Transverse colon (tissue), 4 donors: ENCODE measurements around the gene FRAT2. TPM values are rescaled to one million over a fixed set of nuclear protein-coding genes. Genes with fewer than 3 reads are reported as not detected.

ENCODE experiments used
- DNase-seq: peaks from one replicate; pipeline ENCODE4 v3.0.0-alpha.2; 2019
- H3K27ac ChIP-seq, 4 donors: fragments of 200-600 bp; sonication (generic); 2 replicates each; pipeline ENCODE4 v1.5.1; 2016 to 2018; ENCODE audit warnings: inconsistent platforms in 4 of 4
- H3K27me3 ChIP-seq: fragments of 200-600 bp; sonication (generic); 2 replicates; pipeline ENCODE4 v1.5.1; 2017; ENCODE audit warnings: inconsistent platforms
- H3K36me3 ChIP-seq, 4 donors: fragments of 200-600 bp; sonication (generic); 2 replicates each; pipeline ENCODE4 v1.5.1; 2017 to 2019; ENCODE audit warnings: inconsistent platforms in 4 of 4
- H3K4me1 ChIP-seq, 4 donors: fragments of 200-600 bp; sonication (generic); 2 replicates each; pipeline ENCODE4 v1.5.1; 2017 to 2020; ENCODE audit warnings: inconsistent platforms in 4 of 4
- H3K4me3 ChIP-seq, 4 donors: fragments of 200-600 bp; sonication (generic); 1 replicate in 1 of 4; 2 replicates in 3 of 4; pipeline versions ENCODE4 v1.5.1 to v1.6.1; 2017 to 2019; ENCODE audit warnings: inconsistent platforms in 4 of 4
- H3K9me3 ChIP-seq, 2 donors: fragments of 200-600 bp; sonication (generic); 2 replicates each; pipeline ENCODE4 v1.5.1; 2017 to 2019; ENCODE audit warnings: inconsistent platforms in 2 of 2
- CTCF ChIP-seq, 5 experiments: fragments of 200-600 bp in 3 of 5; fragments of 450-650 bp in 2 of 5; sonication (generic) in 3 of 5; IDR thresholded peaks; 1 replicate in 2 of 5; 2 replicates in 3 of 5; pipeline ENCODE4 v1.5.1; 2016 to 2017; ENCODE audit warnings: antibody characterized with exemption in 5 of 5, inconsistent platforms in 3 of 5, mild to moderate bottlenecking in 2 of 5, moderate library complexity in 1 of 5
- EP300 ChIP-seq: sonication (generic); formaldehyde crosslinking; IDR thresholded peaks from one replicate; pipeline ENCODE4 v1.6.1; 2017; ENCODE audit warnings: antibody characterized with exemption, low read depth
- POLR2A ChIP-seq: fragments of 450-650 bp; IDR thresholded peaks from one replicate; pipeline ENCODE4 v1.6.1; 2016; ENCODE audit warnings: antibody characterized with exemption, mild to moderate bottlenecking, moderate library complexity
- POLR2AphosphoS5 ChIP-seq, 3 donors: sonication (generic); formaldehyde crosslinking; IDR thresholded peaks; one replicate each; pipeline ENCODE4 v1.6.1; 2016; ENCODE audit warnings: antibody characterized with exemption in 3 of 3
- WGBS, 2 donors: methylation state at CpG; one replicate each; pipeline ENCODE4 v1.1.5; 2018; ENCODE audit warnings: low coverage in 1 of 2; 5-methylcytosine and 5-hydroxymethylcytosine counted together
- in situ Hi-C, 4 donors: fragments of 200-750 bp; cut with MboI; loops; one replicate each; pipeline versions ENCODE4 v1.15.0 to v1.15.1; 2017; ENCODE audit warnings: low sequenced_read_pairs in 3 of 4, low pct_ligation_motif_present in 1 of 4, low pct_unique_long_range_greater_than_20kb in 1 of 4
- intact Hi-C: fragments of 100-400 bp; cut with DNase I; formaldehyde crosslinking; loops from one replicate; pipeline ENCODE4 v1.15.1; 2023; ENCODE audit warnings: low total_unique reads
- total RNA-seq, 4 donors: library from RNA; depleted of rRNA; stranded (reverse); fragments of >200 nt; gene quantifications; one replicate each; pipeline ENCODE4 v1.1.0, GENCODE V29; 2016

FRAT2 gene
- total RNA-seq, 4 donors from 2014 or later, result 46.4 to 72.2 (median 54.6) TPM

- 4% methylated on average over 22 of the region's 89 CpGs; no CpG with 5 or more reads in 1 of the 2 donors for WGBS, 2 donors
- Histone ChIP-seq H3K9me3 (no peaks in the 10 kb centered on the region), H3K4me1 (peaks cover 12 to 67% (median 50%) of the 10 kb centered on the region in 4 donors), H3K27me3 (no peaks in the 10 kb centered on the region), H3K36me3 (no peaks in the 10 kb centered on the region), H3K27ac (peak overlapping the region; percentile 98 to 99 (median 98)), H3K4me3 (peak overlapping the region; percentile 86 to 98 (median 92))
- in situ Hi-C loops (no loop called here), intact Hi-C loops (no loop called here)
- TF ChIP-seq CTCF (IDR thresholded peaks at IDR 0.05) (no peak), POLR2AphosphoS5 (IDR thresholded peaks at IDR 0.05) (peak; percentile 42 to 72 (median 66)), POLR2A (peak; percentile 76), EP300 (no peak)
- DNase-seq, result peak; percentile 61
Measured at GRCh38 chr10:97333601-97334369, 744 bp downstream of the FRAT2 start.

GRCh38 chr10:97333351-97333600 is 1.3 kb downstream of the FRAT2 start:
- WGBS, 2 donors, result 5 to 13% methylated on average over 4 to 7 of the region's 7 CpGs
- H3K9me3 ChIP-seq, result no peaks in the 10 kb centered on the region
- H3K4me3 ChIP-seq, result peak overlapping the region; percentile 82 to 98 (median 88)
- TF ChIP-seq POLR2A (no peak), CTCF (IDR thresholded peaks at IDR 0.05) (peak in 1 of 5 experiments; percentile 20)
- no peaks in the 10 kb centered on the region for H3K27me3 ChIP-seq
- in situ Hi-C loops, result no loop called here
- H3K4me1 ChIP-seq, result peaks cover 12 to 72% (median 55%) of the 10 kb centered on the region in 4 donors
- no peaks in the 10 kb centered on the region for H3K36me3 ChIP-seq
- intact Hi-C loops, result no loop called here
- DNase-seq, result no peak
- peak overlapping the region; percentile 98 to 99 (median 98) for H3K27ac ChIP-seq

DNA sequence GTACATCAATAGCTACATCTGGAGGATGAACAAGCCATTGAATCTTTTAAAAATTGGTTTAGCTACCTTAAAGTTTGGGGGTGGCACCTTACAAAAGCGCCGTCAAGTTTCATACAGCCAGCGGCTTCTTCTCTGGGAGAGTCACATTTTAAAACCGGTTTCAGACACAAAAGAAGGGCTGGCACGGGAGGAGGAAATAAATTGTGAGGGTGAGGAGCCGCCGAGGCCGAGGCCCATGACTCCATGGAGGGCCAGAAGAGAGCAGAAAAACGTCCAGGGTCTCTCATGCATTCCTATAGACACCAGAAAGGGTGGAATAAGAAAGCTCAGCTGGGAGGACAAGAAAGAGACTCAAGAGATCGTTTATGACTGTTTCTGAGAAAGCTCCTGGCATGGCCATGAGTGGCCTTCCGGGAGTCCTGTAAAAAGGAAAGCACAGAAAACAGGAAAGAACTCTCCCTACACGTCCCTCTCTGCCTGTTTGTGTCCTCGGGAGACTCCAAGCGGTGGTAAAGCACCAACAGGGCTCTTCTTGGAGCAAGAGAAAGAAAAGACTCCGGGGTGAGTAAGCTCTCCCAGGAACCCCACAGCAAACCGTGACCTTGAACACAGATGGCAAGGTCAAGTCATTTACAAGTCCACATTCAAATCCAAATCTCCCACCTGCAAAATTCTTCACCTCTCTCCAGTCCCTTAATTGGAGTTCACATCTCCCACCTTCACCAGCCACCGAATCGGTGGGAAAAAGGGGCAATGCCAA is 1.8 kb downstream of the FRAT2 start:
- in situ Hi-C loops, result no loop called here
- intact Hi-C loops, result no loop called here
- Histone ChIP-seq H3K4me3 (peak overlapping the region; percentile 82 to 98 (median 88)), H3K9me3 (no peaks in the 10 kb centered on the region), H3K27ac (peak overlapping the region; percentile 98 to 99 (median 98)), H3K4me1 (peaks cover 12 to 77% (median 57%) of the 10 kb centered on the region in 4 donors), H3K27me3 (no peaks in the 10 kb centered on the region), H3K36me3 (no peaks in the 10 kb centered on the region)
- WGBS, 2 donors, result 13 to 19% methylated on average over 14 to 18 of the region's 18 CpGs
- peak; percentile 59 for DNase-seq
- TF ChIP-seq POLR2AphosphoS5 (IDR thresholded peaks at IDR 0.05), result peak in 2 of 3 donors; percentile 52 to 70
- no peak for TF ChIP-seq POLR2A
- no peak for TF ChIP-seq EP300
- peak in 3 of 5 experiments; percentile 4 to 13 (median 12) for TF ChIP-seq CTCF (IDR thresholded peaks at IDR 0.05)

- 40 to 57% methylated on average over 1 to 6 of the region's 6 CpGs for WGBS, 2 donors
- Histone ChIP-seq H3K36me3 (no peaks in the 10 kb centered on the region), H3K9me3 (no peaks in the 10 kb centered on the region), H3K27ac (peak overlapping the region; percentile 98 to 99 (median 98)), H3K4me1 (peaks cover 12 to 73% (median 46%) of the 10 kb centered on the region in 4 donors), H3K27me3 (no peaks in the 10 kb centered on the region), H3K4me3 (peak overlapping the region in 3 of 4 donors; percentile 86 to 98 (median 89))
- no peak for DNase-seq
- intact Hi-C loops, result no loop called here
- TF ChIP-seq POLR2AphosphoS5 (IDR thresholded peaks at IDR 0.05), result no peak
- TF ChIP-seq CTCF (IDR thresholded peaks at IDR 0.05), result no peak
- TF ChIP-seq POLR2A, result no peak
- no peak for TF ChIP-seq EP300
- in situ Hi-C loops, result no loop called here
Measured at GRCh38 chr10:97331153-97331703, 3.3 kb downstream of the FRAT2 start.
